ENCODE data around the gene PRSS56. TPM values are rescaled to one million over a fixed set of nuclear protein-coding genes. Genes with fewer than 3 reads are reported as not detected.

PRSS56 gene
- not detected in 2 replicates for total RNA-seq
- long read RNA-seq: 0 reads

GRCh38 chr2:232519581-232520438 lies at the start of gene PRSS56:
Gene PRSS56 (plus strand): TSS chr2:232520388. CDS start chr2:232520599, 211 bp downstream.
- Mint-ChIP-seq H3K4me3 (ENCODE audit: low read depth) (no peak within 1 kb of the TSS), H3K27ac (no peak within 1 kb of the TSS), H3K36me3 (ENCODE audit: insufficient read depth) (no peaks in the 10 kb centered on the region), H3K9me3 (ENCODE audit: low read depth) (no peaks in the 10 kb centered on the region), H3K27me3 (peaks cover 58% of the 10 kb centered on the region), H3K4me1 (ENCODE audit: low read depth) (peaks cover 1% of the 10 kb centered on the region)
- no peak for TF ChIP-seq CTCF (IDR thresholded peaks at IDR 0.05; ENCODE audit: unreplicated experiment)
- DNase-seq (ENCODE audit: low spot score, unreplicated experiment): no peak

GRCh38 chr2:232473467-232473890 lies 46.7 kb upstream of the PRSS56 start:
- H3K27ac Mint-ChIP-seq: no peak overlapping the region
- H3K27me3 Mint-ChIP-seq: peaks cover 58% of the 10 kb centered on the region
- H3K4me1 Mint-ChIP-seq (ENCODE audit: low read depth): no peaks in the 10 kb centered on the region

GRCh38 chr2:232476045-232476444 lies 44.1 kb upstream of the PRSS56 start:
- no peak for TF ChIP-seq CTCF (IDR thresholded peaks at IDR 0.05; ENCODE audit: unreplicated experiment)
- H3K9me3 Mint-ChIP-seq (ENCODE audit: low read depth): peaks cover 6% of the 10 kb centered on the region
- DNase-seq (ENCODE audit: low spot score, unreplicated experiment): no peak
- no peak overlapping the region for H3K4me3 Mint-ChIP-seq (ENCODE audit: low read depth)
- no peaks in the 10 kb centered on the region for H3K36me3 Mint-ChIP-seq (ENCODE audit: insufficient read depth)
- no peaks in the 10 kb centered on the region for H3K4me1 Mint-ChIP-seq (ENCODE audit: low read depth)
- H3K27me3 Mint-ChIP-seq: peaks cover 45% of the 10 kb centered on the region
- H3K27ac Mint-ChIP-seq: no peak overlapping the region

More at GRCh38 chr2:232473467-232473890, 46.7 kb upstream of the PRSS56 start:
- H3K9me3 Mint-ChIP-seq (ENCODE audit: low read depth): peaks cover 6% of the 10 kb centered on the region
- H3K4me3 Mint-ChIP-seq (ENCODE audit: low read depth): no peak overlapping the region
- no peaks in the 10 kb centered on the region for H3K36me3 Mint-ChIP-seq (ENCODE audit: insufficient read depth)
- DNase-seq (ENCODE audit: low spot score, unreplicated experiment): no peak
- no peak for TF ChIP-seq CTCF (IDR thresholded peaks at IDR 0.05; ENCODE audit: unreplicated experiment)

- no peaks in the 10 kb centered on the region for H3K36me3 Mint-ChIP-seq (ENCODE audit: insufficient read depth)
- H3K27me3 Mint-ChIP-seq: peaks cover 42% of the 10 kb centered on the region
- no peak overlapping the region for H3K4me3 Mint-ChIP-seq (ENCODE audit: low read depth)
- TF ChIP-seq CTCF (IDR thresholded peaks at IDR 0.05; ENCODE audit: unreplicated experiment): no peak
- H3K27ac Mint-ChIP-seq: no peak overlapping the region
- no peak for DNase-seq (ENCODE audit: low spot score, unreplicated experiment)
- H3K4me1 Mint-ChIP-seq (ENCODE audit: low read depth): no peaks in the 10 kb centered on the region
- H3K9me3 Mint-ChIP-seq (ENCODE audit: low read depth): peaks cover 6% of the 10 kb centered on the region
These were observed 43.4 kb upstream of the PRSS56 start for GRCh38 chr2:232476791-232477190.

GRCh38 chr2:232477751-232478510 lies 42.3 kb upstream of the PRSS56 start:
- no peaks in the 10 kb centered on the region for H3K36me3 Mint-ChIP-seq (ENCODE audit: insufficient read depth)

More at GRCh38 chr2:232477751-232478510, 42.3 kb upstream of the PRSS56 start:
- H3K4me3 Mint-ChIP-seq (ENCODE audit: low read depth): no peak overlapping the region
- no peak for TF ChIP-seq CTCF (IDR thresholded peaks at IDR 0.05; ENCODE audit: unreplicated experiment)
- no peak for DNase-seq (ENCODE audit: low spot score, unreplicated experiment)
- H3K9me3 Mint-ChIP-seq (ENCODE audit: low read depth): peaks cover under 1% of the 10 kb centered on the region
- H3K4me1 Mint-ChIP-seq (ENCODE audit: low read depth): no peaks in the 10 kb centered on the region
- H3K27ac Mint-ChIP-seq: no peak overlapping the region
- H3K27me3 Mint-ChIP-seq: peaks cover 39% of the 10 kb centered on the region

All from progenitor cell of endocrine pancreas (in vitro differentiated cells).